GM12872 (cell line): Measurements from ENCODE around the gene HOXA10.

Experiments
- TF ChIP-seq, protein P1 (sequence below): IDR thresholded peaks from 3 replicates; pipeline ENCODE4 v1.5.1; 2011; ENCODE audit warnings: low read depth, mild to moderate bottlenecking, low read length, moderate library complexity; ENCODE audit not compliant: insufficient read depth

Gene HOXA10

DNA sequence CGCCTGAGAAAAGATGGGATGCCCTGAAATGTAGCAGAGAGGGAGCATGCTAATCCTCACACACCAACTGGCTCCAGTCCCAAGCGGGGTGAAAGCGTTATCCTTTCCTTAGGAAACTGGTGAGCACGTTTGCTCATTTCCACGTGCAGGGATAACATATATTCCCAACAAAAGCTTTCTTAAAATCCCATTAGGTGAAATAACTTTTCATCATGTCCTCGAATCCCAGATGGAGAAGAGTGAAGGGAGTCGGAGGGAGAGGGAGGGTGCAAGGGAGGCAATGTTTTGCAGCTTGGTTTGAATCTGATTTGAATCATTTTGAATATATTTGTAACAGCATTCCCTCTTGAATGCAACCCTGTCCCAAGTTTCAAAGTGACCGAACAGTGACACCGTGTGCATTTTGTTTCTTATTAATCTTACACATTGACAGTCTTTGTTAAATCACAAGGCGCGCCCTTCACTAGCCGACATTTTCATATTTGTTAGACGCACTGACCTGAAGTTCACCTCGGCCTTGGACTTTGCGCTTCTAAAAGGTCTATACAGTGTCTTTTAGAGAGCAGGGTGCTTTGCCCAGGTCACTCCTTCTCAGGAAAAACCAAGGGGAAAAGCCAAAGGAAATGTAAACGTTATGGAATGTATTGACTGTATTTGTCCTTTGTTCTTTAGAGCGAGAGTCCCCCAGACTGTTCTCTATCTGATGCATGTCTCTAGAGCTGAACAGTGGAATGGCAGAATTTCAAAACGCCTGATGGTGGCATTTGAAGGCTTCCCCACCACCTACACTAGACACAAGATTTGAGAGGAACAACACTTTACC lies 40.5 kb downstream of the HOXA10 start:
- TF ChIP-seq, protein P1, sequence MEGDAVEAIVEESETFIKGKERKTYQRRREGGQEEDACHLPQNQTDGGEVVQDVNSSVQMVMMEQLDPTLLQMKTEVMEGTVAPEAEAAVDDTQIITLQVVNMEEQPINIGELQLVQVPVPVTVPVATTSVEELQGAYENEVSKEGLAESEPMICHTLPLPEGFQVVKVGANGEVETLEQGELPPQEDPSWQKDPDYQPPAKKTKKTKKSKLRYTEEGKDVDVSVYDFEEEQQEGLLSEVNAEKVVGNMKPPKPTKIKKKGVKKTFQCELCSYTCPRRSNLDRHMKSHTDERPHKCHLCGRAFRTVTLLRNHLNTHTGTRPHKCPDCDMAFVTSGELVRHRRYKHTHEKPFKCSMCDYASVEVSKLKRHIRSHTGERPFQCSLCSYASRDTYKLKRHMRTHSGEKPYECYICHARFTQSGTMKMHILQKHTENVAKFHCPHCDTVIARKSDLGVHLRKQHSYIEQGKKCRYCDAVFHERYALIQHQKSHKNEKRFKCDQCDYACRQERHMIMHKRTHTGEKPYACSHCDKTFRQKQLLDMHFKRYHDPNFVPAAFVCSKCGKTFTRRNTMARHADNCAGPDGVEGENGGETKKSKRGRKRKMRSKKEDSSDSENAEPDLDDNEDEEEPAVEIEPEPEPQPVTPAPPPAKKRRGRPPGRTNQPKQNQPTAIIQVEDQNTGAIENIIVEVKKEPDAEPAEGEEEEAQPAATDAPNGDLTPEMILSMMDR, result no peak

DNA sequence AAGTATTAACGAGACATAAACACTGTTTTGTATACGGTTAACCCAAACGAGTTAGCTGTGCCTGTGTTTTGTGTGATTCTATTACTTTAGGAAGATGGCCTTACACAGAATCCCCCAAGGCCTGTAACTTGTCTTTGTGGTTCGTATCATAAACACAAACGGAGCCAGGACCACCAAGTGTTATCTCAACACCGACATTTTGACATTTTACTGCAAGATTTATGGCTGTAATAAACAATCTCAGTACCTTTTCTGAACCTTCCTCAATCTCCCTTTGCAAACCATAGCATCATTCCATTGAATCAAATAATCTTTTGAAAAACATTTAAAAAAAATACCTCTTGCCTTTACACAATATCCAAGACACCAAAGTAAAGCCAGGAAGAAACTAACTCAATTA lies 41.1 kb downstream of the HOXA10 start:
- TF ChIP-seq, protein P1, result no peak

GRCh38 chr7:27132214-27132613 lies 41.9 kb downstream of the HOXA10 start:
- TF ChIP-seq, protein P1, result no peak

GRCh38 chr7:27131390-27131819 lies 42.7 kb downstream of the HOXA10 start:
- TF ChIP-seq, protein P1, result no peak

- TF ChIP-seq, protein P1, result no peak
These were observed 43.4 kb downstream of the HOXA10 start, which contains the start of gene HOXA4 for GRCh38 chr7:27130540-27131389. HOXA4 (minus strand) TSS chr7:27130757; CDS start chr7:27130733, 24 bp downstream.

- TF ChIP-seq, protein P1, result no peak
These were observed 44.2 kb downstream of the HOXA10 start for GRCh38 chr7:27129729-27130539.
